GM19193 (cell line): Measurements from ENCODE around the gene NARS2.

Source experiments
- POLR2A ChIP-seq: IDR thresholded peaks from 4 replicates; pipeline ENCODE4 v1.6.1; 2011; ENCODE audit not compliant: insufficient read depth, insufficient read length; ENCODE audit errors: extremely low read depth

Gene NARS2

GRCh38 chr11:78574386-78575381 is at the start of gene NARS2:
TSS of gene NARS2 (minus strand) at chr11:78574864. CDS start at chr11:78574488, 376 bp downstream.
- TF ChIP-seq POLR2A: peak; percentile 83

- no peak for TF ChIP-seq POLR2A
Observed at GRCh38 chr11:78622666-78623065, 48.0 kb upstream of the NARS2 start.

GRCh38 chr11:78620159-78620558 is 45.5 kb upstream of the NARS2 start:
- no peak for TF ChIP-seq POLR2A

- TF ChIP-seq POLR2A: no peak
Observed at GRCh38 chr11:78615724-78616123, 41.1 kb upstream of the NARS2 start.

- TF ChIP-seq POLR2A: no peak
Observed at GRCh38 chr11:78613378-78613813, 38.7 kb upstream of the NARS2 start.

GRCh38 chr11:78612721-78613377 is 38.2 kb upstream of the NARS2 start:
- no peak for TF ChIP-seq POLR2A

- no peak for TF ChIP-seq POLR2A
Observed at GRCh38 chr11:78607696-78608095, 33.0 kb upstream of the NARS2 start.

GRCh38 chr11:78606667-78607066 is 32.0 kb upstream of the NARS2 start:
- TF ChIP-seq POLR2A: no peak

GRCh38 chr11:78605296-78605695 is 30.6 kb upstream of the NARS2 start:
- no peak for TF ChIP-seq POLR2A

GRCh38 chr11:78603792-78604191 is 29.1 kb upstream of the NARS2 start:
- no peak for TF ChIP-seq POLR2A

- no peak for TF ChIP-seq POLR2A
Observed at GRCh38 chr11:78595436-78596130, 20.9 kb upstream of the NARS2 start.

- no peak for TF ChIP-seq POLR2A
Observed at GRCh38 chr11:78594814-78595213, 20.1 kb upstream of the NARS2 start.

- no peak for TF ChIP-seq POLR2A
Observed at GRCh38 chr11:78588517-78588916, 13.9 kb upstream of the NARS2 start.

- TF ChIP-seq POLR2A: no peak
Observed at GRCh38 chr11:78587446-78587845, 12.8 kb upstream of the NARS2 start.

GRCh38 chr11:78586452-78587046 is 11.9 kb upstream of the NARS2 start:
- TF ChIP-seq POLR2A: no peak
